HepG2 (cell line): ENCODE measurements around the gene JMJD1C. TPM values are rescaled to one million over a fixed set of nuclear protein-coding genes. Genes with fewer than 3 reads are reported as not detected.

Experiments
- ELF1 ChIP-seq: sonication (generic); formaldehyde crosslinking; IDR thresholded peaks from 2 replicates; pipeline ENCODE4 v1.4.0; 2020; ENCODE audit warnings: missing genetic modification reagents
- ESRRA ChIP-seq: sonication (generic); formaldehyde crosslinking; IDR thresholded peaks from 2 replicates; pipeline ENCODE4 v1.5.1; 2020; ENCODE audit warnings: mild to moderate bottlenecking, low read depth, missing genetic modification reagents
- PATZ1 ChIP-seq: sonication (generic); formaldehyde crosslinking; IDR thresholded peaks from 2 replicates; pipeline ENCODE4 v1.4.0; 2020; ENCODE audit warnings: missing genetic modification reagents
- SOX13 ChIP-seq, 3 experiments: fragments of 450-650 bp in 1 of 3; sonication (generic) in 1 of 3; formaldehyde crosslinking in 1 of 3; IDR thresholded peaks in 2 of 3; conservative IDR thresholded peaks in 1 of 3; 2 replicates each; pipeline versions ENCODE4 v1.5.0 to v1.6.1; 2016 to 2020; ENCODE audit warnings: antibody characterized with exemption in 1 of 3, mild to moderate bottlenecking in 1 of 3, missing compliant biosample characterization in 1 of 3, missing genetic modification reagents in 1 of 3, moderate library complexity in 1 of 3
- ZEB1 ChIP-seq: IDR thresholded peaks from 2 replicates; pipeline ENCODE4 v1.6.1; 2012; ENCODE audit warnings: mild to moderate bottlenecking, low read depth, inconsistent platforms; ENCODE audit not compliant: insufficient replicate concordance
- ZFP36L2 ChIP-seq: sonication (generic); formaldehyde crosslinking; IDR thresholded peaks from 2 replicates; pipeline ENCODE4 v1.4.0; 2020; ENCODE audit warnings: missing genetic modification reagents
- ZNF207 ChIP-seq: fragments of 450-650 bp; IDR thresholded peaks from 2 replicates; pipeline ENCODE4 v1.6.1; 2016; ENCODE audit warnings: antibody characterized with exemption, borderline replicate concordance
- ZNF7 ChIP-seq: IDR thresholded peaks from 2 replicates; pipeline ENCODE4 v1.6.1; 2016; ENCODE audit warnings: missing biosample characterization, missing genetic modification reagents
- ZNF713 ChIP-seq: sonication (generic); formaldehyde crosslinking; IDR thresholded peaks from 2 replicates; pipeline ENCODE4 v1.4.0; 2020; ENCODE audit warnings: mild to moderate bottlenecking, missing genetic modification reagents
- ZNF766 ChIP-seq: sonication (generic); formaldehyde crosslinking; IDR thresholded peaks from 2 replicates; pipeline ENCODE4 v1.5.0; 2020; ENCODE audit warnings: missing genetic modification reagents, borderline replicate concordance
- polyA plus RNA-seq, 8 experiments: library from polyadenylated mRNA; depleted of rRNA in 3 of 8; stranded (reverse) in 7 of 8; unstranded in 1 of 8; fragments of >200 nt; fragmentation: Illumina TruSeq in 4 of 8; extraction: Trizol in 4 of 8; gene quantifications; 2 replicates each; pipeline versions ENCODE4 v1.2.1 to v1.2.3, GENCODE V29; 2011 to 2016; ENCODE audit warnings: low read depth in 4 of 8, missing spikeins in 1 of 8, mixed read lengths in 1 of 8; ENCODE audit not compliant: insufficient read depth in 1 of 8
- total RNA-seq, 5 experiments: library from RNA; depleted of rRNA; stranded (reverse); fragments of >200 nt; fragmentation: Illumina TruSeq; extraction: Trizol; gene quantifications; 2 replicates each; pipeline ENCODE4 v1.2.3, GENCODE V29; 2016; ENCODE audit warnings: low read depth in 1 of 5
- TF ChIP-seq, protein P1 (sequence below): sonication (generic); formaldehyde crosslinking; IDR thresholded peaks from one replicate; pipeline ENCODE4 v1.5.1; 2020; ENCODE audit warnings: mild to moderate bottlenecking, missing genetic modification reagents; ENCODE audit errors: not compliant biosample characterization
- TF ChIP-seq, protein P2 (sequence below): sonication (generic); formaldehyde crosslinking; IDR thresholded peaks from 2 replicates; pipeline ENCODE4 v1.4.0; 2020; ENCODE audit warnings: missing genetic modification reagents

Gene JMJD1C
- total and polyA plus RNA-seq, 2 of the 13 experiments (the other 11 are each of a cell fraction or from before 2014, with no cell fraction given), result 42.3 to 42.7 TPM

GRCh38 chr10:63465293-63466143, at the start of gene JMJD1C (continued):
- TF ChIP-seq, protein P1, sequence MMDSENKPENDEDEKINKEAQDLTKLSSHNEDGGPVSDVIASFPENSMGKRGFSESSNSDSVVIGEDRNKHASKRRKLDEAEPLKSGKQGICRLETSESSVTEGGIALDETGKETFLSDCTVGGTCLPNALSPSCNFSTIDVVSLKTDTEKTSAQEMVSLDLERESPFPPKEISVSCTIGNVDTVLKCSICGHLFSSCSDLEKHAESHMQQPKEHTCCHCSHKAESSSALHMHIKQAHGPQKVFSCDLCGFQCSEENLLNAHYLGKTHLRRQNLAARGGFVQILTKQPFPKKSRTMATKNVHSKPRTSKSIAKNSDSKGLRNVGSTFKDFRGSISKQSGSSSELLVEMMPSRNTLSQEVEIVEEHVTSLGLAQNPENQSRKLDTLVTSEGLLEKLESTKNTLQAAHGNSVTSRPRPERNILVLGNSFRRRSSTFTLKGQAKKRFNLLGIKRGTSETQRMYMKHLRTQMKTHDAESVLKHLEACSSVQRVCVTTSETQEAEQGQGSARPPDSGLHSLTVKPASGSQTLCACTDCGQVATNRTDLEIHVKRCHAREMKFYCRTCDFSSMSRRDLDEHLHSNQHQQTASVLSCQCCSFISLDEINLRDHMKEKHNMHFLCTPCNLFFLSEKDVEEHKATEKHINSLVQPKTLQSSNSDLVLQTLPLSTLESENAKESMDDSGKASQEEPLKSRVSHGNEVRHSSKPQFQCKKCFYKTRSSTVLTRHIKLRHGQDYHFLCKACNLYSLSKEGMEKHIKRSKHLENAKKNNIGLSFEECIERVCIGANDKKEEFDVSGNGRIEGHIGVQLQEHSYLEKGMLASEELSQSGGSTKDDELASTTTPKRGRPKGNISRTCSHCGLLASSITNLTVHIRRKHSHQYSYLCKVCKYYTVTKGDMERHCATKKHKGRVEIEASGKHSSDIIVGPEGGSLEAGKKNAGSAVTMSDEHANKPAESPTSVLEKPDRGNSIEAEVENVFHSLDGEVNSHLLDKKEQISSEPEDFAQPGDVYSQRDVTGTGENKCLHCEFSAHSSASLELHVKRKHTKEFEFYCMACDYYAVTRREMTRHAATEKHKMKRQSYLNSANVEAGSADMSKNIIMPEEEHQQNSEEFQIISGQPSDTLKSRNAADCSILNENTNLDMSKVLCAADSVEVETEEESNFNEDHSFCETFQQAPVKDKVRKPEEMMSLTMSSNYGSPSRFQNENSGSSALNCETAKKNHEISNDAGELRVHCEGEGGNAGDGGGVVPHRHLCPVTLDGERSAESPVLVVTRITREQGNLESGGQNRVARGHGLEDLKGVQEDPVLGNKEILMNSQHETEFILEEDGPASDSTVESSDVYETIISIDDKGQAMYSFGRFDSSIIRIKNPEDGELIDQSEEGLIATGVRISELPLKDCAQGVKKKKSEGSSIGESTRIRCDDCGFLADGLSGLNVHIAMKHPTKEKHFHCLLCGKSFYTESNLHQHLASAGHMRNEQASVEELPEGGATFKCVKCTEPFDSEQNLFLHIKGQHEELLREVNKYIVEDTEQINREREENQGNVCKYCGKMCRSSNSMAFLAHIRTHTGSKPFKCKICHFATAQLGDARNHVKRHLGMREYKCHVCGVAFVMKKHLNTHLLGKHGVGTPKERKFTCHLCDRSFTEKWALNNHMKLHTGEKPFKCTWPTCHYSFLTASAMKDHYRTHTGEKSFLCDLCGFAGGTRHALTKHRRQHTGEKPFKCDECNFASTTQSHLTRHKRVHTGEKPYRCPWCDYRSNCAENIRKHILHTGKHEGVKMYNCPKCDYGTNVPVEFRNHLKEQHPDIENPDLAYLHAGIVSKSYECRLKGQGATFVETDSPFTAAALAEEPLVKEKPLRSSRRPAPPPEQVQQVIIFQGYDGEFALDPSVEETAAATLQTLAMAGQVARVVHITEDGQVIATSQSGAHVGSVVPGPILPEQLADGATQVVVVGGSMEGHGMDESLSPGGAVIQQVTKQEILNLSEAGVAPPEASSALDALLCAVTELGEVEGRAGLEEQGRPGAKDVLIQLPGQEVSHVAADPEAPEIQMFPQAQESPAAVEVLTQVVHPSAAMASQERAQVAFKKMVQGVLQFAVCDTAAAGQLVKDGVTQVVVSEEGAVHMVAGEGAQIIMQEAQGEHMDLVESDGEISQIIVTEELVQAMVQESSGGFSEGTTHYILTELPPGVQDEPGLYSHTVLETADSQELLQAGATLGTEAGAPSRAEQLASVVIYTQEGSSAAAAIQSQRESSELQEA (CRISPR knock-in tag), result peak; percentile 15
- TF ChIP-seq ELF1 (CRISPR knock-in tag), result no peak
- TF ChIP-seq ZNF766 (CRISPR knock-in tag), result peak; percentile 29; the same call in 1 of the 2 replicates
- peak; percentile 82 for TF ChIP-seq PATZ1 (CRISPR knock-in tag)
- TF ChIP-seq, protein P2, sequence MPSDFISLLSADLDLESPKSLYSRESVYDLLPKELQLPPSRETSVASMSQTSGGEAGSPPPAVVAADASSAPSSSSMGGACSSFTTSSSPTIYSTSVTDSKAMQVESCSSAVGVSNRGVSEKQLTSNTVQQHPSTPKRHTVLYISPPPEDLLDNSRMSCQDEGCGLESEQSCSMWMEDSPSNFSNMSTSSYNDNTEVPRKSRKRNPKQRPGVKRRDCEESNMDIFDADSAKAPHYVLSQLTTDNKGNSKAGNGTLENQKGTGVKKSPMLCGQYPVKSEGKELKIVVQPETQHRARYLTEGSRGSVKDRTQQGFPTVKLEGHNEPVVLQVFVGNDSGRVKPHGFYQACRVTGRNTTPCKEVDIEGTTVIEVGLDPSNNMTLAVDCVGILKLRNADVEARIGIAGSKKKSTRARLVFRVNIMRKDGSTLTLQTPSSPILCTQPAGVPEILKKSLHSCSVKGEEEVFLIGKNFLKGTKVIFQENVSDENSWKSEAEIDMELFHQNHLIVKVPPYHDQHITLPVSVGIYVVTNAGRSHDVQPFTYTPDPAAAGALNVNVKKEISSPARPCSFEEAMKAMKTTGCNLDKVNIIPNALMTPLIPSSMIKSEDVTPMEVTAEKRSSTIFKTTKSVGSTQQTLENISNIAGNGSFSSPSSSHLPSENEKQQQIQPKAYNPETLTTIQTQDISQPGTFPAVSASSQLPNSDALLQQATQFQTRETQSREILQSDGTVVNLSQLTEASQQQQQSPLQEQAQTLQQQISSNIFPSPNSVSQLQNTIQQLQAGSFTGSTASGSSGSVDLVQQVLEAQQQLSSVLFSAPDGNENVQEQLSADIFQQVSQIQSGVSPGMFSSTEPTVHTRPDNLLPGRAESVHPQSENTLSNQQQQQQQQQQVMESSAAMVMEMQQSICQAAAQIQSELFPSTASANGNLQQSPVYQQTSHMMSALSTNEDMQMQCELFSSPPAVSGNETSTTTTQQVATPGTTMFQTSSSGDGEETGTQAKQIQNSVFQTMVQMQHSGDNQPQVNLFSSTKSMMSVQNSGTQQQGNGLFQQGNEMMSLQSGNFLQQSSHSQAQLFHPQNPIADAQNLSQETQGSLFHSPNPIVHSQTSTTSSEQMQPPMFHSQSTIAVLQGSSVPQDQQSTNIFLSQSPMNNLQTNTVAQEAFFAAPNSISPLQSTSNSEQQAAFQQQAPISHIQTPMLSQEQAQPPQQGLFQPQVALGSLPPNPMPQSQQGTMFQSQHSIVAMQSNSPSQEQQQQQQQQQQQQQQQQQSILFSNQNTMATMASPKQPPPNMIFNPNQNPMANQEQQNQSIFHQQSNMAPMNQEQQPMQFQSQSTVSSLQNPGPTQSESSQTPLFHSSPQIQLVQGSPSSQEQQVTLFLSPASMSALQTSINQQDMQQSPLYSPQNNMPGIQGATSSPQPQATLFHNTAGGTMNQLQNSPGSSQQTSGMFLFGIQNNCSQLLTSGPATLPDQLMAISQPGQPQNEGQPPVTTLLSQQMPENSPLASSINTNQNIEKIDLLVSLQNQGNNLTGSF (CRISPR knock-in tag), result no peak
- no peak for TF ChIP-seq ZNF207
- TF ChIP-seq ZFP36L2, result 0 out of 2 replicates have a peak, but pooled peaks have one; percentile 28
- TF ChIP-seq ZEB1, result no peak
- 0 out of 2 replicates have a peak, but pooled peaks have one; percentile 18 for TF ChIP-seq ESRRA (CRISPR knock-in tag)
- TF ChIP-seq ZNF7, result no peak
- TF ChIP-seq ZNF713 (CRISPR knock-in tag), result 0 out of 2 replicates have a peak, but pooled peaks have one; percentile 29
- TF ChIP-seq SOX13 (IDR thresholded peaks at IDR 0.05), result no peak
- TF ChIP-seq SOX13 (CRISPR knock-in tag; conservative IDR thresholded peaks at IDR 0.05 in 1 of 2, IDR thresholded peaks at IDR 0.05 in 1 of 2), result peak; percentile 37 to 67; a peak in 1 of 4 replicates
